ENCODE measurements around the gene RALY.

DNA sequence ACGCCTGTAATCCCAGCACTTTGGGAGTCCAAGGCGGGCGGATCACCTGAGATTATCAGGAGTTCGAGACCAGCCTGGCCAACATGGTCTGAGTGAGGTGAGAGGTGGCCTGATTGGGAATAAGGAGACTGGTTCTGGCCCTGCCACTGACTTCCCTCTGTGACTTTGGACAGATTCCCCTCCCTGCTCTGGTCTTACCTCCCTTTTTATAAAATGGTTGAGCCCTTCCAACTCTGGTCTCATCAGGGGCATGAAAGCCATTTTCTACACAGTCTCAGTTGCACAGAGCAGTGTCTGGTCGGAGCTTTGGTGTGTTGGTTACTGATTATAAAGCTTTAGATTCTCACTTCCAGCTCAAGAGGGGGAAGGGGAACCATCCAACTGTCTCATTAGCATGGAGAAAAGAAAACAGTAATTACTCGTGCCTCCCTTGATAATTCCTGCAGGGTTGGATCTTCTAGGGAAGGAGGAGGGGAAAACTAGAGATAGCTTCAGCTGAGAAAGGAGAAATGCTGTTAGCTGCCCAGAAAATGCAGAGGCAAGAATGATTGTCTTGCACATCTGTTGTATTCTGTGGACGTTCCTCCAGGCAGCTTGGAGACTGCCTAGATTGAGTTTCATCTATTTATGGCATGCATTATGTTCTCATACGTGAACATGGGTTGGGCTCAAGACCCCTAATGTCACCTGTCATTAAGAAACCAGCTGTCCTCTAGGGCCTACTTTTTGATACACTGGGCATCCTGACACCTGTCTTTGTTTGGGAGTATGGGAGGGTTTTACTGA, 30.4 kb downstream of the RALY start:
- TF ChIP-seq, protein P1, sequence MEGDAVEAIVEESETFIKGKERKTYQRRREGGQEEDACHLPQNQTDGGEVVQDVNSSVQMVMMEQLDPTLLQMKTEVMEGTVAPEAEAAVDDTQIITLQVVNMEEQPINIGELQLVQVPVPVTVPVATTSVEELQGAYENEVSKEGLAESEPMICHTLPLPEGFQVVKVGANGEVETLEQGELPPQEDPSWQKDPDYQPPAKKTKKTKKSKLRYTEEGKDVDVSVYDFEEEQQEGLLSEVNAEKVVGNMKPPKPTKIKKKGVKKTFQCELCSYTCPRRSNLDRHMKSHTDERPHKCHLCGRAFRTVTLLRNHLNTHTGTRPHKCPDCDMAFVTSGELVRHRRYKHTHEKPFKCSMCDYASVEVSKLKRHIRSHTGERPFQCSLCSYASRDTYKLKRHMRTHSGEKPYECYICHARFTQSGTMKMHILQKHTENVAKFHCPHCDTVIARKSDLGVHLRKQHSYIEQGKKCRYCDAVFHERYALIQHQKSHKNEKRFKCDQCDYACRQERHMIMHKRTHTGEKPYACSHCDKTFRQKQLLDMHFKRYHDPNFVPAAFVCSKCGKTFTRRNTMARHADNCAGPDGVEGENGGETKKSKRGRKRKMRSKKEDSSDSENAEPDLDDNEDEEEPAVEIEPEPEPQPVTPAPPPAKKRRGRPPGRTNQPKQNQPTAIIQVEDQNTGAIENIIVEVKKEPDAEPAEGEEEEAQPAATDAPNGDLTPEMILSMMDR (IDR thresholded peaks at IDR 0.05), result no peak
- TF ChIP-seq POLR2A (IDR thresholded peaks at IDR 0.05), result no peak

Measured in body of pancreas (tissue), 4 donors.